Hepatocyte (in vitro differentiated cells): ENCODE measurements around the gene AIFM2. TPM values are rescaled to one million over a fixed set of nuclear protein-coding genes. Genes with fewer than 3 reads are reported as not detected.
"Not testable (repeated sequence)": the region's sequence is repeated elsewhere in the genome, so short reads cannot be mapped to it uniquely, and the experiment has no call there.

Experiments used
- DNase-seq: peaks from one replicate; pipeline ENCODE4 v3.0.0-alpha.2; 2016; ENCODE audit warnings: low spot score
- H2AFZ ChIP-seq: fragments of 200-600 bp; sonication (generic); 2 replicates; pipeline ENCODE4 v1.6.0; 2016; ENCODE audit warnings: antibody characterized with exemption, mild to moderate bottlenecking
- H3K27ac ChIP-seq: fragments of 200-600 bp; sonication (generic); 2 replicates; pipeline ENCODE4 v1.5.1; 2016; ENCODE audit warnings: mild to moderate bottlenecking
- H3K27me3 ChIP-seq: fragments of 200-600 bp; sonication (generic); 2 replicates; pipeline ENCODE4 v1.6.1; 2016
- H3K36me3 ChIP-seq: fragments of 200-600 bp; sonication (generic); replicated peaks from 2 replicates; pipeline ENCODE4 v1.5.1; 2016; ENCODE audit warnings: low read depth; ENCODE audit not compliant: insufficient read depth
- H3K4me1 ChIP-seq: fragments of 200-600 bp; sonication (generic); 2 replicates; pipeline ENCODE4 v1.5.1; 2016; ENCODE audit warnings: mild to moderate bottlenecking, moderate library complexity; ENCODE audit not compliant: insufficient read depth
- H3K4me2 ChIP-seq: fragments of 200-600 bp; sonication (generic); 2 replicates; pipeline ENCODE4 v1.6.0; 2016
- H3K4me3 ChIP-seq: fragments of 200-600 bp; sonication (generic); 2 replicates; pipeline ENCODE4 v1.5.1; 2016; ENCODE audit warnings: mild to moderate bottlenecking
- H3K79me2 ChIP-seq: fragments of 200-600 bp; sonication (generic); 2 replicates; pipeline ENCODE4 v1.6.0; 2017; ENCODE audit warnings: mild to moderate bottlenecking
- H3K9me2 ChIP-seq: fragments of 200-600 bp; sonication (generic); replicated peaks from 2 replicates; pipeline ENCODE4 v1.6.0; 2017; ENCODE audit warnings: mild to moderate bottlenecking; ENCODE audit not compliant: insufficient read depth
- H3K9me3 ChIP-seq: fragments of 200-600 bp; sonication (generic); 2 replicates; pipeline ENCODE4 v1.5.1; 2016; ENCODE audit warnings: low read depth, mild to moderate bottlenecking
- H4K20me1 ChIP-seq: fragments of 200-600 bp; sonication (generic); 2 replicates; pipeline ENCODE4 v1.6.0; 2016; ENCODE audit warnings: mild to moderate bottlenecking; ENCODE audit not compliant: insufficient read depth, poor library complexity, severe bottlenecking
- EZH2 ChIP-seq: fragments of 200-600 bp; sonication (generic); IDR thresholded peaks from 2 replicates; pipeline ENCODE4 v1.6.1; 2016; ENCODE audit warnings: antibody characterized with exemption, mild to moderate bottlenecking, borderline replicate concordance
- EZH2phosphoT487 ChIP-seq: fragments of 200-600 bp; sonication (generic); IDR thresholded peaks from one replicate; pipeline ENCODE4 v1.6.1; 2018; ENCODE audit warnings: antibody characterized with exemption, mild to moderate bottlenecking, low read depth, moderate library complexity; ENCODE audit not compliant: unreplicated experiment, severe bottlenecking
- WGBS: methylation state at CpG from one replicate; pipeline ENCODE4 v1.1.6; 2016; ENCODE audit warnings: low lambda C conversion rate; ENCODE audit errors: missing lambda C conversion rate; 5-methylcytosine and 5-hydroxymethylcytosine counted together
- polyA plus RNA-seq: library from polyadenylated mRNA; unstranded; fragments of >200 nt; fragmentation: Nextera tagmentation; extraction: Ambion mirVana; gene quantifications from 2 replicates; pipeline ENCODE4 v1.2.1, GENCODE V29; 2016
- total RNA-seq: library from RNA; depleted of rRNA; stranded (reverse); fragments of >200 nt; gene quantifications from 2 replicates; pipeline ENCODE4 v1.2.3, GENCODE V29; 2014
- TF ChIP-seq, protein P1 (sequence below): fragments of 200-600 bp; sonication (generic); IDR thresholded peaks from 2 replicates; pipeline ENCODE4 v1.5.1; 2016; ENCODE audit warnings: antibody characterized with exemption, mild to moderate bottlenecking; ENCODE audit not compliant: poor library complexity

AIFM2 gene
- total and polyA plus RNA-seq, 2 experiments from 2014 or later = 8.6 to 16.1 TPM

DNA sequence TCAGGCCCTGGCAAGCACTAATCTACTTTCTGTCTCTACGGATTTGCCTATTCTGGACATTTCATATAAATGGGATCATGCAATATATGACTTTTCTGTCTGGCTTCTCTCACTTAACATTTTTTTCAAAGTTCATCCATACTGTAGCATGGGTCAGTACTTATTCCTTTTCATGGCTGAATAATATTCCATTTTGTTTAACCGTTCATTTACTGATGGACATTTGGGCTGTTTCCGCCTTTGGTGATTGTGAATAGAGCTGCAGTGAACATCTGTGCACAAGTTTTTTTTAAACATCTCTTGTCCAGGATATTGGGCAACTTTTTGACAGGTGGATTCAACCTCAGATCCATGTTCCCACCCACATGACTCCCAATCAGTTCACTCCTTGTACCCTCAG is 31.0 kb downstream of the AIFM2 start:
- Histone ChIP-seq H3K9me3 (no peaks in the 10 kb centered on the region), H3K27me3 (no peaks in the 10 kb centered on the region), H3K4me1 (no peaks in the 10 kb centered on the region), H4K20me1 (no peaks in the 10 kb centered on the region), H3K4me3 (no peak overlapping the region), H3K9me2 (no peaks in the 10 kb centered on the region), H2AFZ (no peak overlapping the region), H3K27ac (no peak overlapping the region), H3K79me2 (no peaks in the 10 kb centered on the region), H3K4me2 (no peak overlapping the region), H3K36me3 (no peaks in the 10 kb centered on the region)
- TF ChIP-seq EZH2phosphoT487 (no peak), EZH2 (no peak)
- TF ChIP-seq, protein P1, sequence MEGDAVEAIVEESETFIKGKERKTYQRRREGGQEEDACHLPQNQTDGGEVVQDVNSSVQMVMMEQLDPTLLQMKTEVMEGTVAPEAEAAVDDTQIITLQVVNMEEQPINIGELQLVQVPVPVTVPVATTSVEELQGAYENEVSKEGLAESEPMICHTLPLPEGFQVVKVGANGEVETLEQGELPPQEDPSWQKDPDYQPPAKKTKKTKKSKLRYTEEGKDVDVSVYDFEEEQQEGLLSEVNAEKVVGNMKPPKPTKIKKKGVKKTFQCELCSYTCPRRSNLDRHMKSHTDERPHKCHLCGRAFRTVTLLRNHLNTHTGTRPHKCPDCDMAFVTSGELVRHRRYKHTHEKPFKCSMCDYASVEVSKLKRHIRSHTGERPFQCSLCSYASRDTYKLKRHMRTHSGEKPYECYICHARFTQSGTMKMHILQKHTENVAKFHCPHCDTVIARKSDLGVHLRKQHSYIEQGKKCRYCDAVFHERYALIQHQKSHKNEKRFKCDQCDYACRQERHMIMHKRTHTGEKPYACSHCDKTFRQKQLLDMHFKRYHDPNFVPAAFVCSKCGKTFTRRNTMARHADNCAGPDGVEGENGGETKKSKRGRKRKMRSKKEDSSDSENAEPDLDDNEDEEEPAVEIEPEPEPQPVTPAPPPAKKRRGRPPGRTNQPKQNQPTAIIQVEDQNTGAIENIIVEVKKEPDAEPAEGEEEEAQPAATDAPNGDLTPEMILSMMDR = no peak
- DNase-seq = no peak
- 78% methylated on average over 3 of the region's 3 CpGs for WGBS

DNA sequence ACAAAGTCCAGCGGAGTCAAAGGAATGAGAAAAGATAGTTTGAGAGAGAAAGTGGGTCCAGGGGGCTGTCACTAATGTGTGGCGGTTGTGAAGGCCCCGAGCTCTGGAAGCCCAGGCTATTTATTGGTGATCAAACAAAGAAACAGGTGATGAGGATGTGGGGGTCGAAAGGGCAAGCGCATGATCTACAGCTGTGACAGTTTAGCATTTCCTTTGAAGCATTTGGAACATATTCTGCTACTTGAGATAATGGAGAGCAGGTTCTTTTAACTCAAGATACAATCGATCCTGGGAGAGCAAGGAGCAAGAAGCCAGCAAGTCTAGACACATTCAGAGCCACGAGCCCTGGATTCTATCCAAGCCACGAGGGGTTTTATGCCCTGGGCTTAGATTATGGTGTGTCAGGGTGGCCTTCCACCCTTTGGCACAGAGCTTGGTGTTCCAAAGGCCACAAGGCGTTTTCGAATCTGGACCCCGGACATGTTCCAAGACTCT is 31.5 kb downstream of the AIFM2 start:
- H3K36me3 ChIP-seq, H3K4me3 ChIP-seq, H3K27ac ChIP-seq, H3K9me2 ChIP-seq, H3K9me3 ChIP-seq, H3K4me1 ChIP-seq, H3K27me3 ChIP-seq, DNase-seq, H3K4me2 ChIP-seq, H4K20me1 ChIP-seq, H3K79me2 ChIP-seq, H2AFZ ChIP-seq: not testable (repeated sequence)
- 82% methylated on average over 11 of the region's 11 CpGs for WGBS

DNA sequence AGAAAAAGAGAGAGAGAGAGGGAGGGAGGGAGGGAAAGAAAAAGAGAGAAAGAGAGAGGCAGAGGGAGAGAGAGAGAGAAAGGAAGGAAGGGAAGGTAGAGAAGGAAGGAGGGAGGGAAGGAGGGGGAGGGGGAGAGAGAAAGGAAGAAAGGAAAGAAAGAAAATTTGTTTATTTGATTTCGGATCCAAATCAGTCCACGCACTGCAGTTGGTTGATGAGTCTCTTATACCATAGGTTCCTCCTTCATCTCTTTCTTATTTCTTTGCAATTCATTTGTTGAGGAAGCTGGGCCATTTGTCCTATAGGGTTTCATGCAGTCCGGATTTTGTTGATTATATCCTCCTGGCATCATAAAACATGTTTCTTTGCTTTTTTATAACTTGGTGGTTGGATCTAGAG is 34.4 kb downstream of the AIFM2 start:
- WGBS = 100% methylated on average over 3 of the region's 3 CpGs
- H3K36me3 ChIP-seq = no peaks in the 10 kb centered on the region
- H3K4me2 ChIP-seq = no peak overlapping the region
- H3K9me3 ChIP-seq = no peaks in the 10 kb centered on the region
- no peak overlapping the region for H2AFZ ChIP-seq
- no peaks in the 10 kb centered on the region for H4K20me1 ChIP-seq
- no peak for DNase-seq
- no peak overlapping the region for H3K4me3 ChIP-seq
- no peaks in the 10 kb centered on the region for H3K4me1 ChIP-seq
- TF ChIP-seq, protein P1 = no peak
- TF ChIP-seq EZH2phosphoT487 (no peak), EZH2 (no peak)
- no peaks in the 10 kb centered on the region for H3K27me3 ChIP-seq
- H3K79me2 ChIP-seq = no peaks in the 10 kb centered on the region
- no peak overlapping the region for H3K27ac ChIP-seq
- no peaks in the 10 kb centered on the region for H3K9me2 ChIP-seq

DNA sequence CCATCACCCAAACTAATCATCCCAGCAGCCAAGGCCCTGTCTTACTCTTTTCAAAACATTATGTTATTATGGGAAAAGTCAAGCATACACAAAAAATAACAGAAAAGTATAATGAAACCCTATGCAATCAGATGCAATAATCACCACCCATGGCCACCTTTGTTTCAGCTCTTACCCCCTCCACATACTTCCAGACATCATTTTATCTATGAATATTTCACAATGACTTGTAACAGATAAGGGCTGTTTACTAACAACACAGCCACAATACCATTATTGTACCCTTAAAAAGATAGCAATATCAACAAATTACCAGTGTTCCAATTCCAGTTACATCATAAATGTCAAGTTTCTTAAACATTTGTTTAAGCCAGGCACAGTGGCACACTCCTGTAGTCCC is 35.2 kb downstream of the AIFM2 start:
- peaks cover under 1% of the 10 kb centered on the region for H3K4me1 ChIP-seq
- no peaks in the 10 kb centered on the region for H3K27me3 ChIP-seq
- no peaks in the 10 kb centered on the region for H3K9me3 ChIP-seq
- no peak overlapping the region for H3K4me2 ChIP-seq
- no peaks in the 10 kb centered on the region for H3K79me2 ChIP-seq
- H4K20me1 ChIP-seq = no peaks in the 10 kb centered on the region
- no peak overlapping the region for H3K4me3 ChIP-seq
- no peak overlapping the region for H3K27ac ChIP-seq
- no peaks in the 10 kb centered on the region for H3K9me2 ChIP-seq
- H3K36me3 ChIP-seq = no peaks in the 10 kb centered on the region
- no peak overlapping the region for H2AFZ ChIP-seq
- TF ChIP-seq EZH2phosphoT487 = no peak
- TF ChIP-seq, protein P1 = no peak
- TF ChIP-seq EZH2 = no peak
- DNase-seq = no peak
